ENCODE results near the gene JAK3. TPM values are rescaled to one million over a fixed set of nuclear protein-coding genes. Genes with fewer than 3 reads are reported as not detected.
"Not testable (repeated sequence)": the region's sequence is repeated elsewhere in the genome, so short reads cannot be mapped to it uniquely, and the experiment has no call there.

JAK3 gene
- total RNA-seq, 1 experiment from 2014 or later, result not detected

GRCh38 chr19:17888260-17888659 lies 40.5 kb upstream of the JAK3 start:
- no peaks in the 10 kb centered on the region for H3K4me1 ChIP-seq
- intact Hi-C loops (cut with micrococcal nuclease; ENCODE audit: unreplicated experiment), result no loop called here
- Mint-ChIP-seq H3K27ac (ENCODE audit: unreplicated experiment) (no peak overlapping the region), H3K36me3 (ENCODE audit: insufficient read depth, unreplicated experiment) (no peaks in the 10 kb centered on the region), H3K9me3 (ENCODE audit: unreplicated experiment) (no peaks in the 10 kb centered on the region), H3K4me1 (ENCODE audit: low read depth, unreplicated experiment) (no peaks in the 10 kb centered on the region), H3K27me3 (ENCODE audit: insufficient read depth, unreplicated experiment) (peaks cover 8% of the 10 kb centered on the region), H3K4me3 (ENCODE audit: unreplicated experiment) (no peak overlapping the region)
- POLR2A ChIA-PET, result no interaction called here
- DNase-seq, result no peak
- no peaks in the 10 kb centered on the region for H3K9me3 ChIP-seq
- CTCF ChIA-PET, result no interaction called here
- no peaks in the 10 kb centered on the region for H3K27me3 ChIP-seq (replicated peaks; ENCODE audit: control insufficient read depth, insufficient read depth, low read length)
- no peaks in the 10 kb centered on the region for H3K36me3 ChIP-seq (ENCODE audit: control insufficient read depth, insufficient read depth, low read length)
- TF ChIP-seq CTCF (IDR thresholded peaks at IDR 0.05; ENCODE audit: insufficient read depth in 1 of 2, low read depth in 1 of 2, low read length in 1 of 2, severe bottlenecking in 1 of 2, unreplicated experiment in 1 of 2), result no peak
- BruUV-seq (replicated peaks), result no TSS peak
- no peak overlapping the region for H3K4me3 ChIP-seq (ENCODE audit: low read depth, low read length)

DNA sequence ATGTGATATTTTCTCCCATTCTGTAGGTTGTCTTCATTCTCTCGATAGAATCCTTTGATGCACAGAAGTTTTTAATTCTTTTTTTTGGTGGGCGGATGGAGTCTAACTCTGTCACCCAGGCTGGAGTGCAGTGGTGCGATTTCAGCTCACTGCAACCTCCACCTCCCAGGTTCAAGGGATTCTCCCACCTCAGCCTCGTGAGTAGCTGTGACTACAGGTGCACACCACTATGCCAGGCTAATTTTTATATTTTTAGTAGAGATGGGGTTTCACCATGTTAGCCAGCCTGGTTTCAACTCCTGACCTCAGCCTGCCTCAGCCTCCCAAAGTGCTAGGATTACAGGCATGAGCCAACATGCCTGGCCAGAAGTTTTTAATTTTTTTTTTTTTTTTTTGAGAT lies 39.4 kb upstream of the JAK3 start:
- H3K27me3 Mint-ChIP-seq (ENCODE audit: insufficient read depth, unreplicated experiment); H3K4me3 Mint-ChIP-seq (ENCODE audit: unreplicated experiment); H3K36me3 ChIP-seq (ENCODE audit: control insufficient read depth, insufficient read depth, low read length); H3K36me3 Mint-ChIP-seq (ENCODE audit: insufficient read depth, unreplicated experiment); H3K27ac Mint-ChIP-seq (ENCODE audit: unreplicated experiment); H3K27me3 ChIP-seq (replicated peaks; ENCODE audit: control insufficient read depth, insufficient read depth, low read length); CTCF ChIA-PET; DNase-seq; BruUV-seq (replicated peaks); H3K9me3 Mint-ChIP-seq (ENCODE audit: unreplicated experiment); H3K4me1 ChIP-seq; H3K4me3 ChIP-seq (ENCODE audit: low read depth, low read length); H3K9me3 ChIP-seq; POLR2A ChIA-PET; H3K4me1 Mint-ChIP-seq (ENCODE audit: low read depth, unreplicated experiment); intact Hi-C loops (cut with micrococcal nuclease; ENCODE audit: unreplicated experiment): not testable (repeated sequence)

DNA sequence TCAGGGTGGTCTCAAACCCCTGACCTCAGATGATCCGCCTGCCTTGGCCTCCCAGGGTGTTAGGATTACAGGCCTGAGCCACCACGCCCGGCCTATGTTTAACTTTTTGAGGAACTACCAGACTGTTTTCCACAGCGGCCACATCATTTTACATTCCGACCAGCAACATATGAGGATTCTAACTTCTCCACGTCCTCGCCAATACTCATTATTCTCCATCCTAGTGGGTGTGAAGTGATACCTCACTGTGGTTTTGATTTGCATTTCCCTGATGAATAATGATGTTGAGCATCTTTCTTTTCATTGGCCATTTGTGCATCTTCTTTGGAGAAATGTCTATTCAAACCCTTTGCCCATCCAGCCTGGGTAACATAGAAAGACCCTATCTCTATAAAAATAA lies 38.7 kb upstream of the JAK3 start:
- Mint-ChIP-seq H3K9me3 (ENCODE audit: unreplicated experiment) (no peaks in the 10 kb centered on the region), H3K27ac (ENCODE audit: unreplicated experiment) (no peak overlapping the region), H3K4me3 (ENCODE audit: unreplicated experiment) (no peak overlapping the region), H3K27me3 (ENCODE audit: insufficient read depth, unreplicated experiment) (no peaks in the 10 kb centered on the region), H3K4me1 (ENCODE audit: low read depth, unreplicated experiment) (no peaks in the 10 kb centered on the region), H3K36me3 (ENCODE audit: insufficient read depth, unreplicated experiment) (no peaks in the 10 kb centered on the region)
- POLR2A ChIA-PET, result interaction anchor here (0.7 kb wide), 1 partner anchor 27 kb away, joined by 5 read pairs; no protein-coding TSS in a partner anchor
- no peak for DNase-seq
- TF ChIP-seq CTCF (IDR thresholded peaks at IDR 0.05; ENCODE audit: insufficient read depth in 1 of 2, low read depth in 1 of 2, low read length in 1 of 2, severe bottlenecking in 1 of 2, unreplicated experiment in 1 of 2), result no peak
- CTCF ChIA-PET, result no interaction called here
- Histone ChIP-seq H3K36me3 (ENCODE audit: control insufficient read depth, insufficient read depth, low read length) (no peaks in the 10 kb centered on the region), H3K4me1 (no peaks in the 10 kb centered on the region), H3K4me3 (ENCODE audit: low read depth, low read length) (no peak overlapping the region), H3K27me3 (replicated peaks; ENCODE audit: control insufficient read depth, insufficient read depth, low read length) (no peaks in the 10 kb centered on the region), H3K9me3 (no peaks in the 10 kb centered on the region)
- intact Hi-C loops (cut with micrococcal nuclease; ENCODE audit: unreplicated experiment), result no loop called here
- BruUV-seq (replicated peaks), result no TSS peak

Data from Caco-2 (cell line).